Spleen (tissue), 7 donors: ENCODE results near the gene OGFR.

Experiments used
- CTCF ChIP-seq, 11 experiments: fragments of 200-600 bp in 7 of 11; fragments of 450-650 bp in 4 of 11; sonication (generic) in 4 of 11; IDR thresholded peaks in 8 of 11; conservative IDR thresholded peaks in 3 of 11; 1 replicate in 7 of 11; 2 replicates in 4 of 11; pipeline versions ENCODE4 v1.4.0 to v1.8.0; 2016 to 2021; ENCODE audit warnings: antibody characterized with exemption in 11 of 11, inconsistent platforms in 4 of 11, mild to moderate bottlenecking in 1 of 11
- POLR2A ChIP-seq, 3 donors: fragments of 450-650 bp; IDR thresholded peaks; one replicate each; pipeline ENCODE4 v1.5.1; 2017; ENCODE audit warnings: antibody characterized with exemption in 3 of 3, mild to moderate bottlenecking in 1 of 3
- POLR2AphosphoS5 ChIP-seq, 3 donors: sonication (generic); formaldehyde crosslinking; IDR thresholded peaks; one replicate each; pipeline ENCODE4 v1.5.1; 2017; ENCODE audit warnings: antibody characterized with exemption in 3 of 3
- donor health status: DM: no; HTN: no; CAD: no; lungs with moderate emphysema.
- donor health status: DM: no; HTN: no; CAD: no.
- donor health status: DM: no; HTN: no; CAD: no.

- TF ChIP-seq CTCF (IDR thresholded peaks at IDR 0.05 in 8 of 11, conservative IDR thresholded peaks at IDR 0.05 in 3 of 11): no peak
- no peak for TF ChIP-seq POLR2A (IDR thresholded peaks at IDR 0.05)
- TF ChIP-seq POLR2AphosphoS5 (IDR thresholded peaks at IDR 0.05): no peak
Observed at GRCh38 chr20:62782149-62782892, 22.3 kb upstream of the OGFR start.
